NCI-H1417 (cell line): ENCODE results near the gene MED29.

Source experiments
- DNase-seq, 3 experiments: peaks; one replicate each; lab custom pipeline; 2025; lab: John Stamatoyannopoulos, UW

MED29 gene

DNA sequence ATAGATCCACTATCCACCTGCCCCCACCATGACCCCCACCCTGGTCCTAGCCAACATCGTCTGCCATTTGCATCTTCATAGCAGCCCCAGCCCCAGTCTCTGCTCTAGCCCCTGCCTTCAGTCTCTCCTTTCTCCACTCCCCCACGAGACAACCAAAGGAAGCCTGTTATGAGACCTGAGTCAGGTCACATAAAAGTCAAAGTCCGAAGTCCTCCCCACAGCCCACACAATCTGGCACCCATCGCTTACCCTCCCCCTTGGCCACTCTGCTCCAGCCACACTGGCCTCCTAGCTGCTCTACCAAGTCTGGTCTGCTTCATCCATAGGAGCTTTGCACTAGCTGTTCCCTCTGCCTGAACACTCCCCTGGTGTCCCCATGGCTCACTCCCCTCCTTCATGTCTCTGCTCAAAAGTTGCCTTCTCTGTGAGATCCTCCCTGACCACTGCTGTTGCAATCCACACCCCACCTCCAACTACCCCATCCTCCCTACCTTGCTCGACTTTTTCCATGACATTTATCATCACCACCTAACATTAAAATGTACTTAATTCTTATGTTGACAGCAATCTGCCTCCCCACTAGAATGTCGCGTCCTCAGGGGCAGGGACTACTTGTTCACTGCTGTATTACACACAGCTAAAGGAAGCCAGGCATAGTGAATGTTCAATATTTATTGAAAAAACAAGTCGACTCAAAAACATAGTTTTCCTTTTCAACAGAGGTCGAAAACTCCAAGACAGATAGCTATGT lies 20.1 kb downstream of the MED29 start:
- no peak for DNase-seq

DNA sequence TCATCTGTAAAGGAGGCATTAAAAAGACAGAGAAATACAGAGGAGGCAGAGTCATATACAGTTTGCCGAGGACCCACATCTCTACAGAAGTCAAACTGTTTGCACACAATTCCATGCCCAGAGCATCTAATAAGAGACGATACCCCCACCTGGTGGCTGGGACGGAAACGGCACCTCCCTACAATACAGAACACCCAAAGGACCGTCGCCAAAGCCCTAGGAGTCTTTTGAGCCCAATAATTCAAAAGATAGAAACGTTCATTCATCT lies 20.6 kb downstream of the MED29 start:
- peak; percentile 90 to 97 (median 96) for DNase-seq

DNA sequence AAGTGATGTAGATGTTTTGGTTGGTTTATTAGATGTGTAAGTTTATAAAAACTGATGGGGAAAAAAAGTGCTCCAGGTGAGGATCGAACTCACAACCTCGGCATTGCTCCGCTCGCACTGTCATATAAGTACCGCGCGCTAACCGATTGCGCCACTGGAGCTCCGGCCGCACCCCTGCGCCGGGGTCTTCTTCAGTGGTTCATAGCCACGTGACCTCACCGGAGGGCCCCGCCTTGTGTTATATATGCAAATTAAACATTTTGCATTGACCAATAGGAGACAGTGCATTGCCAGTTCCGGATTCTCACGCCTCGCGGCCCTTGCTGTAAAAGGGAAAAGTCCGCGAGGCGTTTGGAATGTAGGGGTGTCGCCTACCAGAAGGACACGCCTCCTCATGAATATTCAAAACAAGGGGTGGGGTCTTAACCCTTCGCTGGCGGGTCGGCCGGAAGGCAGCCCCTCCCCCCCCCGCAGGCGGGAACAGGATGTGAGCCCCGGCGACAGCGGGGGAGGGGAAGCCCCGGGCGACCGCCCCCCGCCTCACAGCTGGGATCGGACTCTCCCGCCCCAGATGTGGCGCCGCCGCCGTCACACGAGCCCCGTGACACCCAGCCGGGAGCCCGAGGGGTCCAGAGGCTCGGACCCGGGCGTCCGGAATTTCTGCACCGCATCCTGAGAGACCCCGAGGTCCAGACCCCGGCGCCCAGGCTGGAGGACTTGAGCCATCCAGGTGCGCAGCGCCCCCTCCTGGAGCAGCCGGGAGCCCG lies 21.1 kb downstream of the MED29 start, which contains the start of gene PLEKHG2:
Gene PLEKHG2 (plus strand): TSS at position 570 of the 767 bp plus-strand sequence. CDS start 1,418 bp downstream, outside the sequence.
- DNase-seq = peak; percentile 96 to 99 (median 99)

DNA sequence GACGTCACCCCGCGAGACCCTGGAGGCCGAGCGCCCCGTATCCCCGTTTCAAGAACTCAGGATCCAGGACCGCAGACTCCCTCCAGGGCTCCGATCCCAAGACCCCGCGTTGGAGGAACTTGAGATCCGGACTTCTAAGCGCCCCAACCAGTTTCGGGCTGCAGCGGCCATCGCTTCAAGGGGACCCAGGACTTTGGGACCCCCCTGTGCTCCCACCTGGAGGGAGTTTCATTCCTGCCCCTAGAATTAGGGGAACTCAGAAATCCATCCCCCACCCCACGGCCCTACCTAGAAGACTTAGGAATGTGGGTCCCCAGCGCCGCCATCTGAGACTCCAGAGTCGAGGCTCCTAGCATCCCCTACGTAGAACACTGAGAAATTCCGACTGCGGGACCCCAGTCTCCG lies 21.7 kb downstream of the MED29 start:
- peak in 1 of 3 experiments; percentile 67 for DNase-seq

DNA sequence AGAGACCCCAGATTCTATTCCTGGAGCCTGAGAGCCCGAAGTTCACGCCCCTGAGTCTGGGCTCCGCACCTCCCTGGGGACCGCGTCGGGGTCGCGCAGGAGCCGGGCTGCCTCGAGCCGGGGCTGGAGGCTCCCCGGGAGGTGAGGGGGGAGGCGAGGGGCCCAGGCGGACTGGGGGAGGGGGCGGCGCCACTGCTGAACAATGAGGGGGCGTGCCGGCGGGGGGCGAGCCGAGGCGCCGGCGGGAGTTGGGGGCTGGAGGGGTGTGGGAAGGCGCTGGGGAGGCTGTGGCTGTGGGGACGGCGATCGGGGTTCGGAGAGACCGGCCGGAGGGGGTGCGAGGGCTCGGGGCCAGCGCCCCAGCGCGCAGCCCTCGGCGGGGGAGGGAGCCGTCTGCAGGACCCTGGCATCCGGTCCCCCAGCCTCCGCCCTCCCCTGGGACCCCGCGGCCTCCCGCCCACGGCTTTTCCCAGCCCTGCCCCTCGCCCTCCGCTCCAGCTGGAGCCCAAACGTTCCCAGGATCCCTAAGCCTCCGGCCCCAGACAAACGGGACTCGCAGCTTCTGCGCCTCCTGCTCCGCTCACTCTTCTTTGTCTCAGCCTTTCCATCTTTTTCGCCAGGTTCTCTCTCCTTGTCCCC lies 22.2 kb downstream of the MED29 start:
- DNase-seq = peak in 2 of 3 experiments; percentile 64 to 65

- DNase-seq = peak in 1 of 3 experiments; percentile 37
Measured at GRCh38 chr19:39413911-39414608, 22.9 kb downstream of the MED29 start.

DNA sequence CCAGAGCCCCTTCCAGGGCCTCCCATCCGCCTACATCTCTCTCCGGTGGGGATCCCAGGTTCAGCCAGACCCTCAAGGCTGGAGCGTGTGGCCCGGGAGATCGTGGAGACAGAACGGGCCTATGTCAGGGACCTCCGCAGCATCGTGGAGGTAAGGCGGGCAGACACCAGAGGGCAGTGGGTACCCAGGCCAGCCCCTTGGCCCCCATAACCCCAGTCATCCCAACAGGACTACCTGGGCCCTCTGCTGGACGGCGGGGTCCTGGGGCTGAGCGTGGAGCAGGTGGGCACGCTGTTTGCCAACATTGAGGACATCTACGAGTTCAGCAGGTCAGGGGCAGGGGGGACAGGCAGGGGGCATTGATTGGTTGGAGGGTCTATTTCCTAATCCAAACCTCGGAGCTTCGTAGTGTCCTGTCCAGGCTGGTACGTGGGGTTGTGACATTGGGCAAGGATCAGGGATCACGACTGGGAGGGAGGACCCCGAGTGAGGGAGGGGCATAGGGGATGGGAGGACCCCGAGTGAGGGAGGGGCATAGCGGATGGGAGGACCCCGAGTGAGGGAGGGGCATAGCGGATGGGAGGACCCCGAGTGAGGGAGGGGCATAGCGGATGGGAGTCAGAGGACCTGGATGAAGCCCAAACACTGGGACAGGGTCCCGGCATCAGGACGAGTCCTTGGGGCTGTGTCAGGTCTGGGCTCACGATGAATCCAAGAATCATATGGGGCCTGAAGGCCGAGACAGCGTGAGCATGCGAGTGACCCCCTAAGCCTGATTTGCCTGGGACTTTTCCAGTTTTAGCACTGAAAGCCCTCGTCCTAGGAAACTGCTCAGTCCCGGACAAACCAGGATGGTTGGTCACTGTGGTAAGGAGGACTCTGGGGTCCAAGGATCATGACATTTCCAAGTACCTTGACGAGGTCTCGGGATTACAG lies 24.2 kb downstream of the MED29 start:
- no peak for DNase-seq

DNA sequence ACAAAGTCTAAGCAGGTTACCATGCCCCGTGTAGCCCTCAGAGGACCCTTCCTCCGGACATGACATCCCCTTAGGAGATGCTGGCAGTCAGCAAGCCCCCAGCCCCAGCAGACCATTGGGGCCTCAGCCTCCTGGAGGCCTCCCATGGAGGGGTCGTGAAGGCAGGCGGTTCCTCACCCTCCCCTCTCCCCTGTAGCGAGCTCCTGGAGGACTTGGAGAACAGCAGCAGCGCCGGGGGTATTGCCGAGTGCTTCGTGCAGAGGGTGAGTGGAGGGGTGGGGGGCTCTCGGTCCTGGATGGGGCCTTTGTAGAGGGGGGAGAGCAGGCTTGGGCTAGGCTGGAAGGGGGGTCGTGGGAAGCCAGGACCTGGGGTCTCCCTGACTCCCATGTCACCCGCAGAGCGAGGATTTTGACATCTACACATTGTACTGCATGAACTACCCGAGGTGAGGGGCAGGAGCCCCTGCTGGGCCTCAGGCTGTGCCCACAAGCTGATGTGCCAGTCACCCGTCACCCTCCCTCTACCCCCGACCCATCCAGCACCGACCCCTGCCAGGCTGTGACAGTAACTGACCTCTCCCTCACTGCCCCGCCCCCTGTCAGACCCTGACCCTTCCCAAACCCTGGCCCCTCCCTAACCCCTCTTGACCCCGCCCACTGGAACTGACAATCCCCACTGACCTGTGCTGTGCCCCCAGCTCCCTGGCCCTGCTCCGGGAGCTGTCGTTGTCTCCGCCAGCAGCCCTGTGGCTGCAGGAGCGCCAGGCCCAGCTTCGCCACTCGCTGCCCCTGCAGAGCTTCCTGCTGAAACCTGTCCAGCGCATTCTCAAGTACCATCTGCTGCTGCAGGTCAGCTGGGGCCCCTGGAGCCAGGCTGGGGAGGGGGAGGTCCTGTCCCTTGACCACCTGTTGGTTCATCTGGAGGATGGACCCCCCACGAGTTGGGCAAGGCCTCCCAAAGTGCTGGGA lies 25.3 kb downstream of the MED29 start:
- no peak for DNase-seq

- no peak for DNase-seq
Measured at GRCh38 chr19:39417463-39418181, 26.4 kb downstream of the MED29 start.

DNA sequence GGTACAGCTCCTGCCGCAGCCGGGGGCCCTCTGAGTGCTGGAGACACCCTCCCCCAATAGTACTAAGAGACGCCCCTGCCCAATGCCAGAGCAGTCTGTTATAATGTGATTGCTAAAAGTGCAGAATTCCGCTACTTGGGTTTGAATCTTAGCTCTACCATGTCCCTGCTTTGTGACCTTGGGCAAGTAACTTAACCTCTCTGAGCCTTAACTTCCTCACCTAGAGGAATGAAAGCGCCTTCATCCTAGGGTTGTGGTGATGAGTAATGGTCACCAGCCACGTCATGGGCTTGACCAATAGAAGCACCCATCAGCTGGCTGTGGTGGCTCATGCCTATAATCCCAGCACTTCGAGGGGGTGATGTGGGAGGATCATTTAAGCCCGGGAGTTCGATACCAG lies 27.8 kb downstream of the MED29 start:
- no peak for DNase-seq

DNA sequence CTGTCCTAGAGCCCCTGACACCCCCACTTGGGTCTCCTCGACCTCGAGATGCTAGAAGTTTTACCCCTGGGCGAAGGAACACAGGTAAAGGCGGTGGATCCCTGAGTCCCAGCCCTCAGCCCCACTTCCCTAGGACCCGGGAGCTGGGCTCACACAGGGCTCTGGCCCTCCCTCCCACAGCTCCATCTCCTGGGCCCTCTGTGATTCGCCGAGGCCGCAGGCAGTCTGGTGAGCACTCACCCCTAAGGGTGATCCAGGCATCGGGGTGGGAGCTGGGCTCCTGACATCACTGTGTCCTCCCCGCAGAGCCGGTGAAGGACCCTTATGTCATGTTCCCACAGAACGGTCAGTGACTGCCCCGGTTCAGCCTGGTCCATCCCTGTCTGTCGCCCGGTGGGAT lies 29.6 kb downstream of the MED29 start:
- no peak for DNase-seq

DNA sequence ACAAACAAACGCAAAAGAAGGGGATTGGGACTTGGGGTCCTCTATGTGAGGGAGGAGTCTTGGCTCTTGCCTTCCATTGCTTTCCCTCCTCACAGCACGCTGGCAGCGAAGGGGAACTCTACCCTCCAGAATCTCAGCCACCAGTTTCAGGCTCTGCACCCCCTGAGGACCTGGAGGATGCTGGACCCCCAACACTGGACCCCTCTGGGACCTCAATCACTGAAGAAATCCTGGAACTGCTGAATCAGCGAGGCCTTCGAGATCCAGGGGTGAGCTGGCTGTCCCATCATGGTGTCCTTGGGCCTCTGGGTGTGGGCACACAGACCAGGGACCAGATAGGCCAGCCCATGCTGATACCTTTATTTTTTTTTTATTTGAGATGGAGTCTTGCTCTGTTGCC lies 30.8 kb downstream of the MED29 start:
- DNase-seq = no peak

DNA sequence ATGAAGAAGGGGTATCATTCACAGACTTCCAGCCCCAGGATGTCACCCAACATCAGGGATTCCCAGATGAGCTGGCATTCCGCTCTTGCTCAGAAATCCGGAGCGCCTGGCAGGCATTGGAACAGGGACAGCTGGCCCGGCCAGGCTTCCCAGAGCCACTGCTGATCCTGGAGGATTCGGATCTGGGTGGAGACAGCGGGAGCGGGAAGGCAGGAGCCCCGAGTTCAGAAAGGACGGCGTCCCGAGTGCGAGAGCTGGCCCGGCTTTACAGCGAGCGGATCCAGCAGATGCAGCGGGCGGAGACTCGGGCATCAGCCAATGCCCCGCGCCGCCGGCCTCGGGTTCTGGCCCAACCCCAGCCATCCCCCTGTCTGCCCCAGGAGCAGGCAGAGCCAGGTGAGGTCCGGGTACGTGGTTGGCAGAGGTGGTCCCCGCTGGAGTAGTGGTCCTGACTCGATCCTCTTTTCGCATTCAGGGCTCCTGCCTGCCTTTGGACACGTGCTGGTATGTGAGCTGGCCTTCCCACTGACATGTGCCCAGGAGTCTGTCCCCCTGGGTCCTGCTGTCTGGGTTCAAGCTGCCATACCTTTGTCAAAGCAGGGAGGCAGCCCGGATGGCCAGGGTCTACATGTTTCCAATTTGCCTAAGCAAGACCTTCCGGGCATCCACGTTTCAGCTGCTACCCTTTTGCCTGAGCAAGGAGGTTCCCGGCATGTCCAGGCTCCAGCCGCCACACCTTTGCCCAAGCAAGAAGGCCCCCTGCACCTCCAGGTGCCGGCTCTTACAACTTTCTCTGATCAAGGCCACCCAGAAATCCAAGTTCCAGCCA lies 32.3 kb downstream of the MED29 start:
- no peak for DNase-seq

DNA sequence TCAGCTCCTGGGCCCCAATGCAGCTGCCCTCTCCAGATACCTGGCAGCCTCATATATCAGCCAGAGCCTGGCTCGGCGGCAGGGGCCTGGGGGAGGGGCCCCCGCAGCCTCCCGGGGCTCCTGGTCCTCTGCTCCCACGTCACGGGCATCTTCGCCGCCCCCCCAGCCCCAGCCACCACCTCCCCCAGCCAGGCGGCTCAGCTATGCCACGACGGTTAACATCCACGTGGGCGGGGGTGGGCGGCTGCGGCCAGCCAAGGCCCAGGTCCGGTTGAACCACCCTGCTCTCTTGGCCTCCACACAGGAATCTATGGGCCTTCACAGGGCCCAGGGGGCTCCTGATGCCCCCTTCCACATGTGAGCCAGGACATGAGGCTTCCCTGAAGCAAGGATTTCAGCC lies 33.8 kb downstream of the MED29 start:
- no peak for DNase-seq

DNA sequence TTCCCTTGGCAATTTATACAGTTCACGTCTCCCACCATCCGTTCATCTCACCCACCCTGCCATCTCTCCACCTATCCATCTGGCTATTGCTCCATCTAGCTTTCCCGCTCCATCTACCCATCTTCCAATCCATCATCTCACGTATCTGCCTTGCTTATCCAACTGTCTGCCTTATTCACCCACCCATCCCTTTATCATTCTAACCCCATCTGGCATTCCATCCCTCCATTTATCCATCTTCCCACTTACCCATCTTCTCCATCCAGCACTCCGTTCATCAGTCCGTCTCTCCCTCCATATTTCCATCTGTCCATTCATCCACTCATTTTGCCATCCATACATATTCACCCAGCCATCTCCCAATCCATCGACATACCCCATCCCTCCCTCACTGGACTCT lies 34.6 kb downstream of the MED29 start:
- DNase-seq = no peak

DNA sequence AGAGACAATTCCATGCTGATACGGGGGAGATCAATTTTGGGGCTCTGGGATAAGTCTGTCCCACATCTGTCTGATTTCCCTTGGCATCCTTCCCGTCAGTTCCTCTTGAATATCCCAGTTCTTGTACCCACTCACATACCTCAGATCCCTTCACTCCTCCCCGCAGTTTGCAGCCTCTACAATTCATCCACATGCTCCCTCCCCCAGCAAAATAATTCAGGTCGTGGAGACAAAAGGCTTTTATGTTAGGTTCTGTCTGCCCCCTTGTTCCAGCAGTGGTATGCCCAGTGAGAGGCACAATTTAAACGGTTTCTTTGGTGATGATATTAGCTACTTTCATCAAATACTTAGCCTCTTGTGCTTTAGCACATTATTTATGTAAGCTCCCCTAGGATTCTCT lies 35.0 kb downstream of the MED29 start:
- DNase-seq = no peak

DNA sequence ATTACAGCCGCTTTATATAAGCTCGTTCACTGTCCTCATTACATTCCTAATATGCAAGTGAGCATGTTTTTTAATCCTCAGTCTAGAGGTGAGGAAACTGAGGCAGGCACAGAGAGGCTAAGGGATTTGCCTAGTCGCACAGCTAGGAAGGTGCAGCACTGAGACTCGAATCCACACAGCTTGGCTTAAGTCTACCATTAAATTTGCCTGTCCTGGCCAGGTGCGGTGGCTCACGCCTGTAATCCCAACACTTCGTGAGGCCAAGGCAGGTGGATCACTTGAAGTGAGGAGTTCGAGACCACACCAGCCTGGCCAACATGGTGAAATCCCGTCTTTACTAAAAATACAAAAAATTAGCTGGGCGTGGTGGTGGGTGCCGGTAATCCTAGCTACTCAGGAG lies 36.5 kb downstream of the MED29 start:
- no peak for DNase-seq

- no peak for DNase-seq
Measured at GRCh38 chr19:39428283-39429112, 37.3 kb downstream of the MED29 start.
